ENCODE results near the gene VGLL4. TPM values are rescaled to one million over a fixed set of nuclear protein-coding genes. Genes with fewer than 3 reads are reported as not detected.

The VGLL4 gene
- total RNA-seq, 1 experiment from 2014 or later, result 42.1 TPM

DNA sequence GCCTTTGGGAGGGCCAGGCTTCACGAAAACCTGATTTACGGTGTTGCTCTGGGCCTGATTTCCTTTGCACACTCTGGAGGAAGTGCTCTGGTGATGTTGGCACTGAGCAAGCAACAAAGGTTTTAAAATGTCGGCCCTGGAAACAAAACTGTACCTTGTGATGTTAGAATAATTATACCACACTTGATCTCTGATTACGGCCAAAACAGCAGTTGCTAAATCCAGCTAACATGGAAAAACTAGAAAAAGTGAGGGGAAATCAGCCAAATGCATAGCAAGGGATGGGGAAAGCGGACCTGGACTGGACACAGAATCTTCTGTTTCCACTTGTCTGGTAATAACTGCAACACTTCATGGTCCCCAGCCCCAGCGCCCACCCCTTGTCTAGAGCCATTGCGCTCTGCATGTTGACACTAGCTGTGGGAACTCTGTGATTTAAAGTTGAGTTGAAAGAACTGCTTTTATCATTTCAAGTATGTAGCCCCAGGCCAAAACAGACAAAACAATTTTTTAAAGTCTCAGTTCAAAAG, 120.1 kb downstream of the VGLL4 start:
- Histone ChIP-seq H3K27ac (ENCODE audit: insufficient read length, low read depth, low read length) (no peak overlapping the region), H3K4me2 (ENCODE audit: insufficient read depth, insufficient read length, low read length) (no peak overlapping the region), H4K91ac (ENCODE audit: insufficient read length, low read depth, low read length) (no peak overlapping the region), H3K23me2 (ENCODE audit: insufficient read length, low read depth, low read length, poor library complexity, severe bottlenecking) (no peaks in the 10 kb centered on the region), H3K18ac (ENCODE audit: insufficient read length, low read depth, low read length) (no peak overlapping the region), H2BK20ac (ENCODE audit: low read depth, low read length, poor library complexity, severe bottlenecking) (no peak overlapping the region), H4K8ac (replicated peaks; ENCODE audit: insufficient read length, low read depth, low read length) (no peak overlapping the region), H2AK5ac (ENCODE audit: insufficient read length, low read length) (no peak overlapping the region), H3K79me1 (ENCODE audit: insufficient read depth, low read depth, low read length, poor library complexity, severe bottlenecking) (no peaks in the 10 kb centered on the region), H3K4me1 (ENCODE audit: insufficient read depth, low read length) (no peaks in the 10 kb centered on the region), H3K9me3 (ENCODE audit: control insufficient read depth, low read depth, low read length) (no peaks in the 10 kb centered on the region), H3K56ac (ENCODE audit: insufficient read length, low read depth, low read length) (peak overlapping the region; percentile 33), H2BK5ac (ENCODE audit: insufficient read length, low read length) (no peak overlapping the region), H3K4ac (ENCODE audit: low read depth, low read length) (no peak overlapping the region), H3K23ac (ENCODE audit: insufficient read length, low read depth, low read length) (no peak overlapping the region), H2BK12ac (ENCODE audit: insufficient read length, low read depth, low read length) (no peak overlapping the region), H2BK120ac (ENCODE audit: low read depth, low read length, poor library complexity, severe bottlenecking) (no peak overlapping the region), H4K5ac (ENCODE audit: insufficient read length, low read depth, low read length) (no peak overlapping the region), H3T11ph (ENCODE audit: low read length) (no peak overlapping the region), H2AFZ (ENCODE audit: low read length) (no peak overlapping the region), H3K9ac (ENCODE audit: extremely low read depth, insufficient read length, low read length) (no peak overlapping the region), H3K79me2 (ENCODE audit: insufficient read depth, low read length) (no peaks in the 10 kb centered on the region), H3K27me3 (ENCODE audit: insufficient read depth, low read length) (no peaks in the 10 kb centered on the region), H4K20me1 (ENCODE audit: control insufficient read depth, insufficient read depth, insufficient read length) (no peaks in the 10 kb centered on the region), H3K14ac (ENCODE audit: insufficient read depth, low read length) (no peak overlapping the region), H2BK15ac (ENCODE audit: low read depth, low read length) (no peak overlapping the region)
- Mint-ChIP-seq H3K4me3 (no peak overlapping the region), H3K9me3 (no peaks in the 10 kb centered on the region), H3K4me1 (0 out of 4 replicates have a peak, but pooled peaks cover 0 to 3% of the 10 kb centered on the region in 2 experiments), H3K27me3 (ENCODE audit: low read depth) (no peaks in the 10 kb centered on the region), H3K36me3 (ENCODE audit: insufficient read depth in 1 of 3, low read depth in 3 of 3) (no peaks in the 10 kb centered on the region), H3K27ac (peak overlapping the region in 1 of 3 experiments; percentile 38; a peak in 1 of 7 replicates)
- no CpG with 5 or more reads among the region's 7 CpGs for WGBS (ENCODE audit: extremely low coverage, insufficient read length, low lambda C conversion rate)
- DNase-seq, result no peak
- TF ChIP-seq CTCF (conservative IDR thresholded peaks at IDR 0.05), result no peak

Measured in H9 (cell line).